Measurements from ENCODE around the gene GLI3.

GRCh38 chr7:42103456-42103855 lies 133.6 kb downstream of the GLI3 start:
- no peak for TF ChIP-seq CTCF (IDR thresholded peaks at IDR 0.05)
- no peak for TF ChIP-seq GABPA (IDR thresholded peaks at IDR 0.05; ENCODE audit: low read depth)
- TF ChIP-seq MXI1 (IDR thresholded peaks at IDR 0.05; ENCODE audit: low read depth, low read length) = no peak

All from SK-N-SH (cell line).